Tibial nerve (tissue), 4 donors: ENCODE measurements around the gene RBM47. TPM values are rescaled to one million over a fixed set of nuclear protein-coding genes. Genes with fewer than 3 reads are reported as not detected.
"Not testable (repeated sequence)": the region's sequence is repeated elsewhere in the genome, so short reads cannot be mapped to it uniquely, and the experiment has no call there.

ENCODE experiments used
- DNase-seq, 2 donors: peaks; one replicate each; pipeline ENCODE4 v3.0.0-alpha.2; 2019; ENCODE audit warnings: low spot score in 2 of 2
- H3K27ac ChIP-seq, 4 donors: fragments of 200-600 bp; sonication (generic) in 3 of 4; one replicate each; pipeline ENCODE4 v1.5.1; 2017 to 2019; ENCODE audit warnings: mild to moderate bottlenecking in 1 of 4
- H3K27me3 ChIP-seq, 2 donors: fragments of 200-600 bp; sonication (generic) in 1 of 2; one replicate each; pipeline versions ENCODE4 v1.5.1 to v1.6.0; 2017 to 2019
- H3K36me3 ChIP-seq, 3 donors: fragments of 200-600 bp; sonication (generic); one replicate each; pipeline ENCODE4 v1.5.1; 2018 to 2019
- H3K4me1 ChIP-seq, 4 donors: fragments of 200-600 bp; sonication (generic) in 3 of 4; one replicate each; pipeline ENCODE4 v1.5.1; 2017 to 2019
- H3K4me3 ChIP-seq, 4 donors: fragments of 200-600 bp; sonication (generic) in 3 of 4; one replicate each; pipeline ENCODE4 v1.5.1; 2017 to 2019; ENCODE audit warnings: mild to moderate bottlenecking in 1 of 4, moderate library complexity in 1 of 4
- H3K9me3 ChIP-seq, 4 donors: fragments of 200-600 bp; sonication (generic) in 3 of 4; one replicate each; pipeline ENCODE4 v1.5.1; 2017 to 2019
- EP300 ChIP-seq, 2 donors: sonication (generic); formaldehyde crosslinking; IDR thresholded peaks; one replicate each; pipeline ENCODE4 v1.6.1; 2017; ENCODE audit warnings: antibody characterized with exemption in 2 of 2, mild to moderate bottlenecking in 1 of 2
- POLR2A ChIP-seq, 2 donors: fragments of 450-650 bp; IDR thresholded peaks; one replicate each; pipeline ENCODE4 v1.6.1; 2017; ENCODE audit warnings: antibody characterized with exemption in 2 of 2, mild to moderate bottlenecking in 2 of 2, moderate library complexity in 2 of 2
- WGBS, 2 donors: methylation state at CpG; one replicate each; pipeline ENCODE4 v1.1.5; 2018; 5-methylcytosine and 5-hydroxymethylcytosine counted together
- total RNA-seq, 4 donors: library from RNA; depleted of rRNA; stranded (reverse); fragments of >200 nt; gene quantifications; one replicate each; pipeline ENCODE4 v1.1.0, GENCODE V29; 2016
- TF ChIP-seq, protein P1 (sequence below), 5 experiments: fragments of 200-600 bp in 3 of 5; fragments of 450-650 bp in 2 of 5; sonication (generic) in 3 of 5; IDR thresholded peaks; one replicate each; pipeline ENCODE4 v1.5.1; 2016 to 2019; ENCODE audit warnings: antibody characterized with exemption in 5 of 5, mild to moderate bottlenecking in 3 of 5, moderate library complexity in 2 of 5

RBM47 gene
- total RNA-seq, 4 donors from 2014 or later, result 22.8 to 93.9 (median 41.0) TPM

DNA sequence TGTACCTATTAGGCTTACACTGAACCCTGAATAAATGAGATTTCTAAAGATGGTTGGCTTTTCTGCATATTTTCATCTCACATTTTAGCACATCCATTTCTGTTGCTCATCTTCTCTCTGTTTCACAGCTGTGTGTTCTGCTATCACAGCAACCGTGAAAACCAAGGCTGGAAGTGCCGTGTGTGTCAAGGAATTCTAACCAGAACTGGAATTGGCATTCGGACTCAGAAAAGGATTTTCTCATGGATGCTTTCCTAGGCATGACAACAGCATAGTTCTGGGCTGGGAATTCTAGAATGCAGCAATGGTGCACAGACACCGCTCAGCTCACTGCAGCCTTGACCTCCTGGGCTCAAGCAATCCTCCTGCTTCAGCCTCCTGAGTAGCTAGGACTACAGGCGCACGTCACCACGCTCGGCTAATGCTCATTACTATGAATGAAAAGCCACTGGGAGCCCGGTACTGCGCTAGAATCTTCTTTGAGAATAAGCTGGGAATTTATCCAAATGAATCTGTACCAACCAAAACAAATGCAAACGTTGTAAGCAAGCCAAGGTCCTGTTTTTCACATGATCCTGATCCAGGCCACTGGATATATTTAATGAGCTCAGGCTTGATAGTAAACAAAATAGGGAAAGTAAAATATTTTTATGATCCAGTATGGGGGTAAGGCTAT, 105.2 kb downstream of the RBM47 start:
- no peak for TF ChIP-seq POLR2A (IDR thresholded peaks at IDR 0.05)
- TF ChIP-seq, protein P1, sequence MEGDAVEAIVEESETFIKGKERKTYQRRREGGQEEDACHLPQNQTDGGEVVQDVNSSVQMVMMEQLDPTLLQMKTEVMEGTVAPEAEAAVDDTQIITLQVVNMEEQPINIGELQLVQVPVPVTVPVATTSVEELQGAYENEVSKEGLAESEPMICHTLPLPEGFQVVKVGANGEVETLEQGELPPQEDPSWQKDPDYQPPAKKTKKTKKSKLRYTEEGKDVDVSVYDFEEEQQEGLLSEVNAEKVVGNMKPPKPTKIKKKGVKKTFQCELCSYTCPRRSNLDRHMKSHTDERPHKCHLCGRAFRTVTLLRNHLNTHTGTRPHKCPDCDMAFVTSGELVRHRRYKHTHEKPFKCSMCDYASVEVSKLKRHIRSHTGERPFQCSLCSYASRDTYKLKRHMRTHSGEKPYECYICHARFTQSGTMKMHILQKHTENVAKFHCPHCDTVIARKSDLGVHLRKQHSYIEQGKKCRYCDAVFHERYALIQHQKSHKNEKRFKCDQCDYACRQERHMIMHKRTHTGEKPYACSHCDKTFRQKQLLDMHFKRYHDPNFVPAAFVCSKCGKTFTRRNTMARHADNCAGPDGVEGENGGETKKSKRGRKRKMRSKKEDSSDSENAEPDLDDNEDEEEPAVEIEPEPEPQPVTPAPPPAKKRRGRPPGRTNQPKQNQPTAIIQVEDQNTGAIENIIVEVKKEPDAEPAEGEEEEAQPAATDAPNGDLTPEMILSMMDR (IDR thresholded peaks at IDR 0.05), result no peak
- TF ChIP-seq EP300 (IDR thresholded peaks at IDR 0.05), result no peak
- Histone ChIP-seq H3K27ac (no peak overlapping the region), H3K9me3 (no peaks in the 10 kb centered on the region), H3K4me3 (no peak overlapping the region), H3K27me3 (no peaks in the 10 kb centered on the region), H3K4me1 (peaks cover 0 to 6% (median 0%) of the 10 kb centered on the region in 4 donors), H3K36me3 (no peaks in the 10 kb centered on the region)
- WGBS, 2 donors, result 64% methylated on average over 11 of the region's 11 CpGs
- no peak for DNase-seq

DNA sequence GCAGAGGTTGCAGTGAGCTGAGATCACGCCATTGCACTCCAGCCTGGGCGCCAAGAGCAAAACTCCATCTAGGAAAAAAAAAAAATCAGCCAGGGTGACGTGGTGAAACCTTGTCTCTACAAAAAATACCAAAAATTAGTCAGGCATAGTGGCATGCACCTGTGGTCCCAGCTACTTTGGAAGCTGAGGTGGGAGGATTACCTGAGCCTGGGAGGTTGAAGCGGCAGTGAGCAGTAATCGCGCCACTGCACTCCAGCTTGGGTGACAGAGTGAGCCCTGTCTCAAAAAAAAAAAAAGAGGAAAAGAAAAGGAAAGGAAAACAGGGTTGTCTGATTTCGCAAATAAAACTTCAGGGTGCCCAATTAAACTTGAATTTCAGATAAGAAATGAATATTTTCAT, 106.1 kb downstream of the RBM47 start:
- no peak for TF ChIP-seq EP300 (IDR thresholded peaks at IDR 0.05)
- no peak for TF ChIP-seq POLR2A (IDR thresholded peaks at IDR 0.05)
- TF ChIP-seq, protein P1 (IDR thresholded peaks at IDR 0.05), result no peak
- WGBS, 2 donors, result 93 to 94% methylated on average over 6 to 7 of the region's 7 CpGs
- DNase-seq, result no peak
- no peak overlapping the region for H3K27ac ChIP-seq
- no peaks in the 10 kb centered on the region for H3K9me3 ChIP-seq
- H3K36me3 ChIP-seq, result no peaks in the 10 kb centered on the region
- H3K4me1 ChIP-seq, result peaks cover 0 to 6% (median 0%) of the 10 kb centered on the region in 4 donors
- H3K27me3 ChIP-seq, result no peaks in the 10 kb centered on the region
- H3K4me3 ChIP-seq, result no peak overlapping the region

DNA sequence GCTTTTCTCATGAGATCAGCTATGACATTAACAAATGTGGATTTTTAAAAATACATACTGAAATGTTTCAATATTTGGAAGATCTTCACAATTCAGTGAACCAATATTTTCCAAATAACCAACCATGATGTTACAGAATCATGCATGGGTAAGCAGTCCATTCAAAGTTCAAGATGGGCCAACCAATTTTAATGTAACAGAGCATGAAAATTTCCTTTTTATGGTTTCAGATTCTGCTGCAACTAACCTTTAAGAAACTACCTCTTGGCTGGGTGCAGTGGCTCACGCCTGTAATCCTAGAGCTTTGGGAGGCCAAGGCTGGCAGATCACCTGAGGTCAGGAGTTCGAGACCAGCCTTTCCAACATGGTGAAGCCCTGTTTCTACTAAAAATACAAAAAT, 107.7 kb downstream of the RBM47 start:
- TF ChIP-seq POLR2A (IDR thresholded peaks at IDR 0.05) (no peak), EP300 (IDR thresholded peaks at IDR 0.05) (no peak)
- TF ChIP-seq, protein P1 (IDR thresholded peaks at IDR 0.05), result no peak
- peaks cover 0 to 6% (median 0%) of the 10 kb centered on the region in 4 donors for H3K4me1 ChIP-seq
- H3K27me3 ChIP-seq, result no peaks in the 10 kb centered on the region
- H3K4me3 ChIP-seq, result no peak overlapping the region
- no peak overlapping the region for H3K27ac ChIP-seq
- 88 to 95% methylated on average over 2 of the region's 2 CpGs for WGBS, 2 donors
- H3K9me3 ChIP-seq, result no peaks in the 10 kb centered on the region
- DNase-seq, result no peak
- H3K36me3 ChIP-seq, result no peaks in the 10 kb centered on the region

DNA sequence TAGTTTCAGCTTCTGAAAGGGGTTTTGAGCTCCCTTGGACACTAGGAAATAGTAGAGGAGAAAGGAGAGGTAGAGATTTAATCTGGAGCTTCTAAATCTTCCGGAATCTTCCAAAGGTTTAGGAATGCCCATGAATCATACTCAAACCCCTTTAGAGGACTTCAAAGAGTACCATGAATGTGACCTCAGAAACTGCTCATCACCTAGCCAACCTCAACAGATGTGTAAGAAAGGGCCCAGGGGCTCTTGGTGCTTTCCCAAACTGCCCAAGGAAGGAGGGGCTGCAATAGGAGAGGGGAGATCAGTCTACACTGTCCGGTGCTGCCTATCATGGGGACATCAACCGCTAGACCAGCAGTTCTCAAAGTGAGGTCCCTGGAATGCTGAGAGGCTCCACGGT, 109.1 kb downstream of the RBM47 start:
- no peaks in the 10 kb centered on the region for H3K27me3 ChIP-seq
- H3K27ac ChIP-seq, result no peak overlapping the region
- H3K36me3 ChIP-seq, result no peaks in the 10 kb centered on the region
- no peak for DNase-seq
- peaks cover 0 to 1% (median 0%) of the 10 kb centered on the region in 4 donors for H3K4me1 ChIP-seq
- no peak overlapping the region for H3K4me3 ChIP-seq
- TF ChIP-seq, protein P1 (IDR thresholded peaks at IDR 0.05), result no peak
- TF ChIP-seq EP300 (IDR thresholded peaks at IDR 0.05) (no peak), POLR2A (IDR thresholded peaks at IDR 0.05) (no peak)
- 95% methylated on average over 4 of the region's 4 CpGs for WGBS, 2 donors
- H3K9me3 ChIP-seq, result no peaks in the 10 kb centered on the region

DNA sequence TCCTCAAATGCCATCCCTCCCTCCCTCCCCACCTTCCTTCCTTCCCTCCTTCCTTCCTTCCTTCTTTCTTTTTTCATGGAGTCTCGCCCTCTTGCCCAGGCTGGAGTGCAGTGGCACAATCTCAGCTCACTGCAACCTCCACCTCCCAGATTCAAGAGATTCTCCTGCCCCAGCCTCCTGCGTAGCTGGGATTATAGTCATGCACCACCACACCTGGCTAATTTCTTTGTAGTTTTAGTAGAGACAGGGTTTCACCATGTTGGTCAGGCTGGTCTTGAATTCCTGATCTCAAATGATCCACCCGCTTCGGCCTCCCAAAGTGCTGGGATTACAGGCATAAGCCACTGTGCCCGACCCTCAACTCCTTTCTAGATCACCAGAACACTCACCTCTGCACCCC, 112.6 kb downstream of the RBM47 start:
- not testable (repeated sequence) for H3K4me1 ChIP-seq, H3K4me3 ChIP-seq, H3K27me3 ChIP-seq, DNase-seq, H3K36me3 ChIP-seq, H3K9me3 ChIP-seq, H3K27ac ChIP-seq
- 95 to 96% methylated on average over 5 of the region's 5 CpGs for WGBS, 2 donors
